Epithelial cell of proximal tubule (primary cell): Measurements from ENCODE around the gene CSF2. TPM values are rescaled to one million over a fixed set of nuclear protein-coding genes. Genes with fewer than 3 reads are reported as not detected.

Source experiments
- DNase-seq: peaks from one replicate; pipeline ENCODE4 v3.0.0-alpha.2; 2011; ENCODE audit warnings: low read depth
- H3K4me3 ChIP-seq: 2 replicates; pipeline ENCODE4 v1.5.1; 2011; ENCODE audit warnings: low read depth, mild to moderate bottlenecking, low read length
- CTCF ChIP-seq: conservative IDR thresholded peaks from 2 replicates; pipeline ENCODE4 v1.5.1; 2012; ENCODE audit warnings: low read depth, mild to moderate bottlenecking, low read length
- total RNA-seq: library from RNA; depleted of rRNA; stranded (reverse); fragments of >200 nt; gene quantifications from 2 replicates; pipeline ENCODE4 v1.2.3, GENCODE V29; 2015

CSF2 gene
- total RNA-seq, 1 donor from 2014 or later: 19.6 TPM

GRCh38 chr5:132054697-132055440 is 18.7 kb upstream of the CSF2 start:
- TF ChIP-seq CTCF: no peak
- no peak for DNase-seq
- no peak overlapping the region for H3K4me3 ChIP-seq

GRCh38 chr5:132055441-132055807 is 18.2 kb upstream of the CSF2 start:
- TF ChIP-seq CTCF: no peak
- H3K4me3 ChIP-seq: no peak overlapping the region
- no peak for DNase-seq

GRCh38 chr5:132055808-132056609 is 17.6 kb upstream of the CSF2 start:
- no peak overlapping the region for H3K4me3 ChIP-seq
- DNase-seq: no peak
- TF ChIP-seq CTCF: no peak

GRCh38 chr5:132056610-132057497 is 16.7 kb upstream of the CSF2 start:
- H3K4me3 ChIP-seq: no peak overlapping the region

GRCh38 chr5:132057498-132058255 is 15.9 kb upstream of the CSF2 start:
- no peak for DNase-seq
- TF ChIP-seq CTCF: no peak
- H3K4me3 ChIP-seq: no peak overlapping the region

More at GRCh38 chr5:132056610-132057497, 16.7 kb upstream of the CSF2 start:
- no peak for DNase-seq
- TF ChIP-seq CTCF: no peak

- no peak overlapping the region for H3K4me3 ChIP-seq
- no peak for TF ChIP-seq CTCF
- DNase-seq: no peak
Observed at GRCh38 chr5:132058646-132059042, 14.9 kb upstream of the CSF2 start.
